ENCODE results near the gene GDF9.

DNA sequence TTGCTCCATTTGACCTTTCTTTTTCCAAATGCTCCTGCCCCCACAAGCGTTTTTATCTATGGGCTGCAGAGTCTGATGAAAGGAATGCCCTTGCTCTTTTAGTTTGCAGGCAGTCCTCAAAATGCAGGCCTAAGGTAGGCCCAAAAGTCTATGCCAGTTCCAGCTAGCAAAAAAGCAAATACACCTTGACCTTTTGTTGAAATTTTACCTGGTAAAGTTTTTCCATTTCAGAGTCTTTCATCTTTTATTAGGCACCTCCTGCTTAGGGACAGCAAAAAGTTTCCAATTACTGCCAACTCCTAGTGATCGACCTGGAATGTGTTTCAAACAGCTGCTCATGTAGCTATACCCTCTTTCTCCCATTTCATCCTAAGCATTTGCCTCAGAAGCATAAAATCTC, 4.5 kb upstream of the GDF9 start:
- TF ChIP-seq, protein P1, sequence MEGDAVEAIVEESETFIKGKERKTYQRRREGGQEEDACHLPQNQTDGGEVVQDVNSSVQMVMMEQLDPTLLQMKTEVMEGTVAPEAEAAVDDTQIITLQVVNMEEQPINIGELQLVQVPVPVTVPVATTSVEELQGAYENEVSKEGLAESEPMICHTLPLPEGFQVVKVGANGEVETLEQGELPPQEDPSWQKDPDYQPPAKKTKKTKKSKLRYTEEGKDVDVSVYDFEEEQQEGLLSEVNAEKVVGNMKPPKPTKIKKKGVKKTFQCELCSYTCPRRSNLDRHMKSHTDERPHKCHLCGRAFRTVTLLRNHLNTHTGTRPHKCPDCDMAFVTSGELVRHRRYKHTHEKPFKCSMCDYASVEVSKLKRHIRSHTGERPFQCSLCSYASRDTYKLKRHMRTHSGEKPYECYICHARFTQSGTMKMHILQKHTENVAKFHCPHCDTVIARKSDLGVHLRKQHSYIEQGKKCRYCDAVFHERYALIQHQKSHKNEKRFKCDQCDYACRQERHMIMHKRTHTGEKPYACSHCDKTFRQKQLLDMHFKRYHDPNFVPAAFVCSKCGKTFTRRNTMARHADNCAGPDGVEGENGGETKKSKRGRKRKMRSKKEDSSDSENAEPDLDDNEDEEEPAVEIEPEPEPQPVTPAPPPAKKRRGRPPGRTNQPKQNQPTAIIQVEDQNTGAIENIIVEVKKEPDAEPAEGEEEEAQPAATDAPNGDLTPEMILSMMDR (IDR thresholded peaks at IDR 0.05 in 2 of 3, conservative IDR thresholded peaks at IDR 0.05 in 1 of 3; ENCODE audit: borderline replicate concordance in 1 of 3, insufficient read depth in 1 of 3, low read depth in 2 of 3, low read length in 2 of 3): no peak
- TF ChIP-seq POLR2A (IDR thresholded peaks at IDR 0.05; ENCODE audit: borderline replicate concordance, extremely low read depth, insufficient read depth, insufficient read length): no peak

All from HCT116 (cell line).